ENCODE results near the gene E4F1.
"Not testable (repeated sequence)": the region's sequence is repeated elsewhere in the genome, so short reads cannot be mapped to it uniquely, and the experiment has no call there.

GRCh38 chr16:2267505-2267912, 44.1 kb downstream of the E4F1 start:
- not testable (repeated sequence) for TF ChIP-seq CTCF (conservative IDR thresholded peaks at IDR 0.05 in 1 of 2, IDR thresholded peaks at IDR 0.05 in 1 of 2; ENCODE audit: extremely low read depth in 1 of 2, insufficient read depth in 1 of 2, low read depth in 1 of 2, low read length in 2 of 2); EZH2 (IDR thresholded peaks at IDR 0.05; ENCODE audit: borderline replicate concordance, low read length)
